Activated naive CD8-positive, alpha-beta T cell treated with anti-CD3 and anti-CD28 coated beads, Interleukin-2, amount 10 ng/mL, durations not matched to agents 7 days and 5 days (primary cell): ENCODE measurements around the gene FGD6. TPM values are rescaled to one million over a fixed set of nuclear protein-coding genes. Genes with fewer than 3 reads are reported as not detected.

Experiments used
- ATAC-seq: fragments of 150-1000 bp; cut with Tn5 transposase; one replicate; pipeline ENCODE4 v1.10.0; 2021; ENCODE audit warnings: low read depth, moderate library complexity
- POLR2A ChIA-PET: fragments of 350-600 bp; sonication (Branson Sonifier 250); formaldehyde crosslinking; loops from one replicate; lab custom pipeline; 2021; ENCODE audit warnings: antibody characterized with exemption; lab: Charles Lee
- DNase-seq: peaks from one replicate; pipeline ENCODE4 v3.0.0; 2021
- H3K27ac Mint-ChIP-seq: one replicate; pipeline ENCODE4 v1.8.0; 2022; ENCODE audit warnings: mild to moderate bottlenecking, mixed read lengths
- H3K27me3 Mint-ChIP-seq: one replicate; pipeline ENCODE4 v1.8.0; 2022; ENCODE audit warnings: mild to moderate bottlenecking, moderate library complexity, mixed read lengths
- H3K36me3 Mint-ChIP-seq: one replicate; pipeline ENCODE4 v1.8.0; 2021; ENCODE audit warnings: mild to moderate bottlenecking, mixed read lengths
- H3K4me1 Mint-ChIP-seq: one replicate; pipeline ENCODE4 v1.8.0; 2021; ENCODE audit warnings: mixed read lengths
- H3K4me3 Mint-ChIP-seq: one replicate; pipeline ENCODE4 v1.8.0; 2022; ENCODE audit warnings: mild to moderate bottlenecking, moderate library complexity, mixed read lengths
- H3K9me3 Mint-ChIP-seq: one replicate; pipeline ENCODE4 v1.8.0; 2021; ENCODE audit warnings: mixed read lengths
- total RNA-seq, 2 experiments: library from RNA; stranded (reverse); gene quantifications; one replicate each; pipeline ENCODE4 v1.2.3, GENCODE V29; 2021

Gene FGD6
- total RNA-seq, 2 experiments from 2014 or later = 0.45 to 0.64 TPM

DNA sequence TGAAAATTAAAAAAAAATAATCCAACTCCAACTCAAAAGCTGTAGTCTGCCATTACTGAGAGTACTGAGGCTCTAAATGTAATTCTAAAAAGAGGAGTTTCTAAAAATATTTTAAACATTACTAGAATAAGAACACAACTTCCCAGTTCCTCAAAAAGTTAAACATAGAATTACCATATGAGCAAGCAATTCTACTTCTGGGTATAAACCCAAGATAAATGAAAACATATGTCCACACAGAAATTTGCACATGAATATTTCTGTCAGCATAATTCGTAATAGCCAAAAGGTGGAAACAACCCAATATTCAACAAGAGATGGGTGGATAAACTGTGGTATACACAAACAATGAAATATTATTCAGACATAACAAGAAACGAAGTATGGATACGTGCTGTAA, 128.9 kb downstream of the FGD6 start:
- no peaks in the 10 kb centered on the region for H3K4me1 Mint-ChIP-seq
- DNase-seq = no peak
- peaks cover 5% of the 10 kb centered on the region for H3K27me3 Mint-ChIP-seq
- no peak overlapping the region for H3K27ac Mint-ChIP-seq
- no peaks in the 10 kb centered on the region for H3K36me3 Mint-ChIP-seq
- no peak for ATAC-seq
- H3K9me3 Mint-ChIP-seq = no peaks in the 10 kb centered on the region
- no peak overlapping the region for H3K4me3 Mint-ChIP-seq
- POLR2A ChIA-PET = no interaction called here

DNA sequence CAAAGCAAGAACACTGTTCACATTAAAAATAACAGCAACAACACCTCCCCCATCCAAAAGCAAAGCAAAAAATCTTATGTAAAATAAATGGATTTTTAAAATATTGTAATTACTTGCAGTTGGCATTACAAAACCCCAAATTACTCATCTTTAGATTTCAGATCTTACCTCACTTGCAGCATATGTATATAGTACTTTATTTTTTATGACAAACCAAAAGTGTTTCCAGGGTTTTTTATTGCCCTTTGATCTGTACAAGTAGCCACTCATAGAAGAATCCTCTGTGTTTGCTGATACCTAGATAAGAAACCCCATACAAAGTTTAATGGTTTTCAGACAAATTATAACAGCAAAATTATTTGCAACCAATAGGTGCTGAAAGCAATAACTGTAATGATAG, 131.7 kb downstream of the FGD6 start:
- Mint-ChIP-seq H3K27me3 (peaks cover 8% of the 10 kb centered on the region), H3K4me1 (no peaks in the 10 kb centered on the region), H3K9me3 (no peaks in the 10 kb centered on the region), H3K36me3 (no peaks in the 10 kb centered on the region), H3K27ac (no peak overlapping the region), H3K4me3 (no peak overlapping the region)
- ATAC-seq (no peak), DNase-seq (no peak)
- POLR2A ChIA-PET = interaction anchor here (0.6 kb wide), 1 partner anchor 26 kb away, joined by 6 read pairs; no protein-coding TSS in a partner anchor

DNA sequence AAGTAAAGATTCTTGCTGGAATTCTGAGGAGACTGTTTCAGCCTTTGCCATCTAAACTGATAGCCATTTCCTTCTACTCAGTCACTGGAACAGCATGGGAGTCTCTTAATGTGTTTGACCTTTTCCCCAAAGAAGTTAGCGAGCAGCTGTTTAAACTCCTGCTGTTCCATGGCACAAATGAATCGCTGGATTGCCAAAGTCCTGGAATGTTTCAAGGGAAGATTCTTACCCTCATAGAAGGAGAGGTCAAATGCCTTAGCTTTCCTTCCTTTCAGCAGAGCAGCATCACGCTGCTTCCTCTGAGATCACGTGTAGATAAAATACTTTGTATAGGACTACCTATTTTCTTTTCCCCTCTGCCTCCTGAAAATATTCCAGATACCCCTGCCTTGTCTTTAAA, 133.3 kb downstream of the FGD6 start:
- Mint-ChIP-seq H3K27ac (no peak overlapping the region), H3K9me3 (no peaks in the 10 kb centered on the region), H3K36me3 (no peaks in the 10 kb centered on the region), H3K4me1 (no peaks in the 10 kb centered on the region), H3K27me3 (peaks cover 12% of the 10 kb centered on the region), H3K4me3 (no peak overlapping the region)
- POLR2A ChIA-PET = no interaction called here
- DNase-seq = no peak
- no peak for ATAC-seq

DNA sequence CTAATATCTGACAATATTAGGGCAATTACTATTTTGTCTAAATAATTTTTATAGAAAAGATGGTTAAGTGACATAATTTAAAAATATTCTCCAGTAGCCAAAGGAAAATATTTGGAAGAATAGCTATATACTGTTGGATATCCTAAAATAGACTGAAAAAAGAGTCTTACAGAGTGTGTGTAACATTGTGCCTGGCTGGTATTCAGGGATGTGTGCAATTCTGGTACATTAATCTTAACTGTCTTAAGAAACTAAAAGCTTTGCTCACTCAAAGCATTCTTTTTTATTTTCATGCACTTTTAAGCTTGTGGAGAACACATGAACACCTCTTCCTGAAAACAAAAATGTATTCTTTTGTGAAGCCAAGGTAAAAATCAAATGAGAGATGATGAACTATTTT, 133.8 kb downstream of the FGD6 start:
- Mint-ChIP-seq H3K4me1 (no peaks in the 10 kb centered on the region), H3K27me3 (peaks cover 12% of the 10 kb centered on the region)
- POLR2A ChIA-PET = no interaction called here

DNA sequence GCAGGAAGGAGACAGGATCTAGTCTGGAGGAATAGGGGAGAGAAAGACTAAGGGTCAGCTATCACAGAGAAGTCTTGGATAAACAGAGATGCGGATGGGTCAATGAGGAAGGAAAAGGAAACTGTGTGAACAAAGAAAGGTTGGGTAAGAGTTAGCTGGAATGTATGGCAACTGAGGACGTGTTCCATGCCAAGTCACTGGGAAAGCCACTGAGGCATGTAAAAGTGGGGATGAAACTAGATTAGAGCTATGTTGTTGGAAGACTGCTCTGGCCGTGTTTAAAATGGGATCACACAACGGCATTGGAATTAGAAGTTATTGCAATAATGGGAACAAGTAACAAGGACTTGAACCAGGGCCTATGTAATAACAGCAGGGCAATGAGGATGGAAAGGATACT, 139.9 kb downstream of the FGD6 start:
- H3K36me3 Mint-ChIP-seq = peaks cover 2% of the 10 kb centered on the region
- DNase-seq = no peak
- H3K4me3 Mint-ChIP-seq = no peak overlapping the region
- H3K27me3 Mint-ChIP-seq = peaks cover 4% of the 10 kb centered on the region
- ATAC-seq = no peak
- POLR2A ChIA-PET = no interaction called here
- H3K4me1 Mint-ChIP-seq = peaks cover 2% of the 10 kb centered on the region
- no peaks in the 10 kb centered on the region for H3K9me3 Mint-ChIP-seq
- no peak overlapping the region for H3K27ac Mint-ChIP-seq

More for the DNA sequence above, 133.8 kb downstream of the FGD6 start:
- H3K27ac Mint-ChIP-seq = no peak overlapping the region
- no peaks in the 10 kb centered on the region for H3K9me3 Mint-ChIP-seq
- no peaks in the 10 kb centered on the region for H3K36me3 Mint-ChIP-seq
- no peak overlapping the region for H3K4me3 Mint-ChIP-seq
- ATAC-seq (no peak), DNase-seq (no peak)

DNA sequence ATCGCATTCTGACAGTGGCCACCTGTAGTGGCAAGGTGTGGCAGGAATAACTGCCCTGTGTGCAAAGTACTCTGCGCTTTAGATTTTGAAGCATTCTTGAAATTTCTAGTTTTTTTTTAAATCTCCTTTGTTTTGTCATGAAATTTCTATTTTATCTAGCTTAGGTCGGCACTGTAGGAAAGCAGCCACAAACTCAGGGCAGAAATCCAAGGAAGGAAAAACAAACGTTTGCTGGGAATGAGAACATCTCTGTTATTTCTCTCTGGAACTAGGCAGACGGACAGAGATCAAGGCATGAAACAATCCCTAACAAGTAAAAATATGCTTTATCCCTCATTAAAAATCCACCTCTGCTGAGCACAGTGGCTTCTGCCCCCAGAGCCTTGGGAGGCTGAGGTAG, 142.5 kb downstream of the FGD6 start:
- ATAC-seq = no peak
- Mint-ChIP-seq H3K27me3 (peaks cover 2% of the 10 kb centered on the region), H3K4me3 (no peak overlapping the region)

DNA sequence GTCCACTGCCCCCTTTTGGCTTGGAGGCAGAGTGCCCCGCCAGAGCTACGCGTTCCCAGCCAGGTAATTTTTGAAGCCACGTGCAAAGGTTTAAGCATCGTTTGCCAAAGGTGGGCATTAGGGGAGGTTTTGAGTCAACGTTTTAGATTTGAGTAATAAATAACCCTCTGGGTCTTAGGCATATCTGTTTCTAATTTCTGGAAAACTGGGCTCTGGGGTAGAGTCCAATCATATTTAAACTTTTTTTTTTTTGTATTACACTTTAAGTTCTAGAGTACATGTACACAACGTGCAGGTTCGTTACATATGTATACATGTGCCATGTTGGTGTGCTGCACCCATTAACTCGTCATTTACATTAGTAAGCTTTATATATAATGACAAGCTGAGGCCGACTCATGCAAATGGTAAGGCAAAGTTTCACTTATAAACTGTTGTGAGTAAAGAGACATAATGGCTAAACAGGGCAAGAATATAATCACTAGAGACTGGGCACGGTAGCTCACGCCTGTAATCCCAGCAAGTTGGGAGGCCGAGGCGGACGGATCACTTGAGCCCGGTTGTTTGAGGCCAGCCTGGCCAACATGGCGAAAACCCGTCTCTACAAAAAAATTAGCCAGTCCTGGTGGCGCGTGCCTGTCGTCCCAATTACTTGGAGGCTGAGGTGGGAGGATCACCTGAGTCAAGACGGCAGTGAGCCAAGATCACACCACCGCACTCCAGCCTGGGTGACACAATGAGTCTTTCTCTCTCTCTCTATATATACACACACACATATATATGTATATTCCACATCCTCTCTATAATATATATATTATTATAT, 143.4 kb downstream of the FGD6 start:
- Mint-ChIP-seq H3K4me3 (peak overlapping the region; percentile 96), H3K27ac (peak overlapping the region; percentile 85), H3K36me3 (peaks cover 6% of the 10 kb centered on the region), H3K4me1 (peaks cover 6% of the 10 kb centered on the region), H3K27me3 (no peaks in the 10 kb centered on the region), H3K9me3 (no peaks in the 10 kb centered on the region)
- DNase-seq = no peak
- ATAC-seq = no peak
- POLR2A ChIA-PET = interaction anchor here (1.1 to 2.5 kb wide), 4 partner anchors 17 to 615 kb away, joined by 3 to 12 read pairs (median 7); partner anchors contain the start of genes CEP83, METAP2 and NDUFA12

More for the DNA sequence above, 142.5 kb downstream of the FGD6 start:
- POLR2A ChIA-PET = no interaction called here
- Mint-ChIP-seq H3K27ac (no peak overlapping the region), H3K4me1 (peaks cover 6% of the 10 kb centered on the region), H3K36me3 (peaks cover 6% of the 10 kb centered on the region), H3K9me3 (no peaks in the 10 kb centered on the region)
- DNase-seq = no peak

DNA sequence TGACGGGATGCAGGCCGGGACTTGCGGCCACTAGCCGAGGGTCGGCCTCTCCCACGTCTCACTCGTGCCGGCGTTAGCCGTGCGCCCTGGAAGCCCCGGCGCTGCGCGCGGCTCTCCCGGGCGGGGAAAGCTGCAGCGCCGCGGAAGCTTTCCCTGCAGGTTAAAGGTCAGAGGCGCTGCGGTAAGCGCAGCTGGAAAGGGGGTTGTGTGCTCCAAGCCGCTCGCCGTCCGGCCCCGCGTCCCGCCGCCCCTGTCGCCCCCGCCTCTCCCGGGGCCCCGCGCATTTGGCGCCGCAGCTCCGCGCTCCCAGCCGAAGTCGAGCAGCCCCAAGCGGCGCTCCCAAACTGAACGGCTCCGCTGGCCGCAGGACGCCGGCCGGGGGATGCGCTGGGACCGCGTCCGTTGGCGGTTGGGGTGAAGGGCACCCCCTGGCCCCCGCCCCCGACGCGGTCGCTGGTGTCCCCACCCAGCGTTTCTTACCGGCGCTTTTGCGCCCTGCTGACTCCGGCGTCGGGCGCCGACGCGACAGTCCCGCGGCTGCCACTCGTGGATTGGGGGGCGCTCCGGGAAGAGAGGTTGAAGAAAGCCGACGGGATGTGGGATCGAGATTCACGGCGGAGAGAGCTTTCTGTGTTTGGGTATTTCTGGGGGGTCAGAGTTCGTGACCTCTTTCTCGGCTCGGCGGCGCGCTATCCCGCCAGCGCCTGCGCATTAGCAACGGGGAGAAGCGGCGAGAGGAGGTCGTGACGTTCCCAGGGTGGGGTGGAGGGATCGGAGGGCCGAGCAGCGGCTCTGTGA, 144.2 kb downstream of the FGD6 start, which contains the start of gene NR2C1:
Gene NR2C1 (minus strand): TSS at position 719 of the 798 bp plus-strand sequence. CDS start 6,234 bp downstream, outside the sequence.
- H3K27me3 Mint-ChIP-seq = no peaks in the 10 kb centered on the region
- peaks cover 6% of the 10 kb centered on the region for H3K36me3 Mint-ChIP-seq
- POLR2A ChIA-PET = interaction anchor here (0.7 to 2.5 kb wide), 6 partner anchors 18 to 614 kb away, joined by 3 to 12 read pairs (median 3); partner anchors contain the start of genes CEP83, METAP2 and NDUFA12
- H3K4me3 Mint-ChIP-seq = peak within 1 kb of the TSS; percentile 96
- peak; percentile 88 for DNase-seq
- ATAC-seq = peak; percentile 98
- H3K9me3 Mint-ChIP-seq = no peaks in the 10 kb centered on the region
- H3K27ac Mint-ChIP-seq = peak within 1 kb of the TSS; percentile 85
- H3K4me1 Mint-ChIP-seq = peaks cover 6% of the 10 kb centered on the region

DNA sequence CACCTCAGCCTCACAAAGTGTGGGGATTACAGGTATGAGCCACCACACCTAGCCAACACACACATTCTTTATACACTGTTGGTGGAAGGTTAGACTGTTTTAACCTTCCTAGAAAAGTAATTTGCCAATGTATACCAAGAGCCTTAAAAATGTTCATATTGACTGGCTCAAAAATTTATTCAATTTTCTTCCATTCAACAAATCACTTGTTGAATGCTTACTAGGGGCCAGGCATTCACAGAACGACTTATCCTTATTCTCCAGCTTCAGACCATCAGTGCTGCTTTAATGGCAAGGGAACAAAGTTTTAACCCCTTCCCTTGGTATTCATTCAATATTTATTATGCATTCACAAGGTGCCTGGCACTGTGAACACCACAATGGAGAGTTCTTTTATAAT, 146.9 kb downstream of the FGD6 start:
- no peaks in the 10 kb centered on the region for H3K9me3 Mint-ChIP-seq
- H3K4me3 Mint-ChIP-seq = no peak overlapping the region
- DNase-seq (no peak), ATAC-seq (no peak)
- peaks cover 10% of the 10 kb centered on the region for H3K36me3 Mint-ChIP-seq
- peaks cover 6% of the 10 kb centered on the region for H3K4me1 Mint-ChIP-seq
- H3K27ac Mint-ChIP-seq = no peak overlapping the region
- POLR2A ChIA-PET = no interaction called here
- H3K27me3 Mint-ChIP-seq = no peaks in the 10 kb centered on the region

DNA sequence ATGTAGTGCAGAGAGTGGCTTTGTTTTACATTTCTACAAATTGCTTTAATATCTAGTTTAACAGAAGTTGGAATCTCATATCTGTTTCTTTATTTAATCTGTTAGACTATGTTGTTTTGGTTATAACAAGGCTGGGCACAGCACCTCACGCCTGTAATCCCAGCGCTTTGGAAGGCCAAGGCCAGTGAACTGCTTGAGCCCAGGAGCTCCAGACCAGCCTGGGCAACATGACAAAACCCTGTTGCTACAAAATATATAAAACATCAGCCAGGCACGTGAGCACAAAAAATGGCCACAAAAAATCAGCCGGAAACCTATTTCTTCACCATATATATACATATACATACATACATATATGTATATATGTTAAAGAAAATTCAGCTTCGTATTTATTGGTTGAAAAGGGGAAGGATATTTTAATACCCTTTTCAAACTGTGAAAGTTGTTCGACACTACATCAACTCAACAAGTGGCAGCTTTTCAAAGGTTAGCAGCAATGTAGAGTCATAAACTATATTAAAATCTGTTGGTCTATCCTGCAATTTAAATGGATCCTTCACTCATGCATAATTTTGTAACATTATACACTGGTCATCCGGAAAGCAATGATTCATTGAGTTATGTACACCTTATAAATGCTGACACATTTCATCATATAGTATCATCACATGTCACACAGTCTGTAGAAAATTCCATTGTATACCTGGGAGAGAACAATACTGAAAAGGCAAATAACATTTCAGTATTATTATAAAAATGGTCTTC, 151.0 kb downstream of the FGD6 start:
- ATAC-seq (no peak), DNase-seq (no peak)
- POLR2A ChIA-PET = no interaction called here

DNA sequence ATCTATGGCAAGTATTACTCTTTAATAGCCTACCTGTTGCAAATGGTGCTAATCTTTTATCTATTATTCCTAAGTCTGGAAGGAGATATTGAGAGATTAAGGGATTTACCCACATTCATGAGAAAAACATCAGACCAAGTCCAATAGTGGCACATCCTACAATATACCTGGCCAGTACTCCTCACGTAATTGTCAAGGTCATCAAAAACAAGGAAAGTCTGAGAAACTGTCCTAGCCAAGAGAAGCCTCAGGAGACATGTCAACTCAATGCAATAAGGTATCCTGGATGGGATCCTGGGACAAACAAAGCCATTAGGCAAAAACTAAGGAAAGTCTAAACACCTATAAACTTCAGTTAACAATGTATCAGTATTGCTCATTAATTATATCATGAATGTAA, 156.3 kb downstream of the FGD6 start:
- Mint-ChIP-seq H3K27ac (no peak overlapping the region), H3K4me1 (no peaks in the 10 kb centered on the region), H3K27me3 (no peaks in the 10 kb centered on the region), H3K4me3 (no peak overlapping the region), H3K9me3 (no peaks in the 10 kb centered on the region), H3K36me3 (peaks cover 22% of the 10 kb centered on the region)
- ATAC-seq (no peak), DNase-seq (no peak)
- POLR2A ChIA-PET = no interaction called here

More for the DNA sequence above, 151.0 kb downstream of the FGD6 start:
- H3K4me1 Mint-ChIP-seq = no peaks in the 10 kb centered on the region
- no peaks in the 10 kb centered on the region for H3K9me3 Mint-ChIP-seq
- H3K36me3 Mint-ChIP-seq = peaks cover 23% of the 10 kb centered on the region
- no peaks in the 10 kb centered on the region for H3K27me3 Mint-ChIP-seq
- H3K27ac Mint-ChIP-seq = no peak overlapping the region
- H3K4me3 Mint-ChIP-seq = no peak overlapping the region

DNA sequence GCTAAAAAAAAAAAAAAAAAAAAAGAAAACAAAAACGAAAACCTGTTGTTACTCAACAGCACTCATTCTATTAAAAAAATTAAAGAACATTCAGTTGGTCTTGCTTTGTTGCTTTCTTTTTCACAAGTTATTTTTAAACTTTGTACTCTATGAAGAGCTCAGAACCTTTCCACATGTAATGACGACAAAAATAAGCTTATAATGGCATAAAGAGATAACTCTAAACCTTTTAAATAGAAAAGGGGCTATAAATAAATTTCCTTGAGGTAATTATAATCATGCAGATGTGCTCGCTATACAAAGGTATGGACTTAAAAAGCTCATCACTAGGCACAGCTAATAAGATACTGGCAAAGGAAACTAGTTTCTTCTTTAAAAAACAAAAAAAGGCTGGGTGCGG, 157.3 kb downstream of the FGD6 start:
- Mint-ChIP-seq H3K36me3 (peaks cover 22% of the 10 kb centered on the region), H3K9me3 (no peaks in the 10 kb centered on the region), H3K4me3 (no peak overlapping the region), H3K27ac (no peak overlapping the region), H3K27me3 (no peaks in the 10 kb centered on the region), H3K4me1 (no peaks in the 10 kb centered on the region)
- ATAC-seq (no peak), DNase-seq (no peak)
- POLR2A ChIA-PET = interaction anchor here (0.7 kb wide), 1 partner anchor 26 kb away, joined by 6 read pairs; no protein-coding TSS in a partner anchor

DNA sequence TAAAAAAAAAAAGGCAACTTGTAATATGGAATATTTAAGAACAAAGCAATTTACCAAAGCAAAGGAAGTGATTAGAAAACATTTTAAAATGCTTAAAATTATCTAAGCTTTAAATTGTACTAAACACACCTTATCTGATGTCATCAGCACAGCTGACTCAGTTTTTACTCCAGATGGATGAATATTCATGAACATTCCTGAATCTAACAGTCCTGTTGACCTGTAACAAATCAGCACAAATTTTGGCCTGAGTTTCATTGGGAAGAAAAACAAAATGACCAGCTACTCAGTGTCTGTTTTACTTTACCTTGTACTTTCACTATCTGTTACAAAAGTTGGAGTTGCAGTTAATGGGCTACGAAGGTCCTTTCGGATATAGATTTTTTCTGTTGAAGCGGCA, 159.8 kb downstream of the FGD6 start:
- Mint-ChIP-seq H3K4me1 (no peaks in the 10 kb centered on the region), H3K27ac (no peak overlapping the region), H3K36me3 (peaks cover 15% of the 10 kb centered on the region), H3K9me3 (no peaks in the 10 kb centered on the region), H3K4me3 (no peak overlapping the region), H3K27me3 (no peaks in the 10 kb centered on the region)
- ATAC-seq (no peak), DNase-seq (no peak)
- POLR2A ChIA-PET = no interaction called here
